Measurements from ENCODE around the gene LBHD2. TPM values are rescaled to one million over a fixed set of nuclear protein-coding genes. Genes with fewer than 3 reads are reported as not detected.

LBHD2 gene
- total and polyA plus RNA-seq, 2 experiments from 2014 or later, result not detected

GRCh38 chr14:103074729-103075367 is 9.2 kb upstream of the LBHD2 start:
- Histone ChIP-seq H3K79me2 (replicated peaks; ENCODE audit: insufficient read depth) (no peaks in the 10 kb centered on the region), H3K27me3 (ENCODE audit: insufficient read depth) (0 out of 2 replicates have a peak, but pooled peaks cover 5% of the 10 kb centered on the region), H3K4me1 (ENCODE audit: insufficient read depth) (no peaks in the 10 kb centered on the region; the same call in 1 of the 2 replicates), H3K4me3 (peak overlapping the region; percentile 84), H3K27ac (ENCODE audit: low read depth) (no peak overlapping the region), H3K9me2 (ENCODE audit: insufficient read depth) (no peaks in the 10 kb centered on the region), H3K4me2 (peak overlapping the region; percentile 89), H3F3A (replicated peaks; ENCODE audit: low read depth) (no peaks in the 10 kb centered on the region), H2AFZ (peak overlapping the region; percentile 95; the same call in 1 of the 2 replicates), H3K36me3 (ENCODE audit: insufficient read depth) (no peaks in the 10 kb centered on the region), H4K20me1 (replicated peaks; ENCODE audit: insufficient read depth) (no peaks in the 10 kb centered on the region)
- ATAC-seq (peak; percentile 16), DNase-seq (ENCODE audit: low spot score) (peak; percentile 57)
- peaks cover 5% of the 10 kb centered on the region for H3K27me3 Mint-ChIP-seq (ENCODE audit: insufficient read depth, low read depth, poor library complexity)
- TF ChIP-seq ZNF462 (CRISPR knock-in tag; IDR thresholded peaks at IDR 0.05) (no peak), STAT1 (IDR thresholded peaks at IDR 0.05; ENCODE audit: unreplicated experiment) (no peak), JUNB (IDR thresholded peaks at IDR 0.05; ENCODE audit: unreplicated experiment) (no peak), ZNF331 (CRISPR knock-in tag; IDR thresholded peaks at IDR 0.05; ENCODE audit: low read depth) (no peak), NANOG (IDR thresholded peaks at IDR 0.05; ENCODE audit: borderline replicate concordance) (no peak), POLR2AphosphoS5 (IDR thresholded peaks at IDR 0.05; ENCODE audit: low read depth) (no peak), ZNF114 (CRISPR knock-in tag; IDR thresholded peaks at IDR 0.05) (no peak), EZH2 (IDR thresholded peaks at IDR 0.05; ENCODE audit: low read depth, unreplicated experiment) (no peak), EZH2phosphoT487 (IDR thresholded peaks at IDR 0.05; ENCODE audit: unreplicated experiment) (no peak), CREB1 (CRISPR knock-in tag; IDR thresholded peaks at IDR 0.05; ENCODE audit: low read depth) (no peak), REST (IDR thresholded peaks at IDR 0.05; ENCODE audit: unreplicated experiment) (no peak), CTCF (conservative IDR thresholded peaks at IDR 0.05; ENCODE audit: low read depth in 2 of 2) (no peak)
- TF ChIP-seq, protein P1, sequence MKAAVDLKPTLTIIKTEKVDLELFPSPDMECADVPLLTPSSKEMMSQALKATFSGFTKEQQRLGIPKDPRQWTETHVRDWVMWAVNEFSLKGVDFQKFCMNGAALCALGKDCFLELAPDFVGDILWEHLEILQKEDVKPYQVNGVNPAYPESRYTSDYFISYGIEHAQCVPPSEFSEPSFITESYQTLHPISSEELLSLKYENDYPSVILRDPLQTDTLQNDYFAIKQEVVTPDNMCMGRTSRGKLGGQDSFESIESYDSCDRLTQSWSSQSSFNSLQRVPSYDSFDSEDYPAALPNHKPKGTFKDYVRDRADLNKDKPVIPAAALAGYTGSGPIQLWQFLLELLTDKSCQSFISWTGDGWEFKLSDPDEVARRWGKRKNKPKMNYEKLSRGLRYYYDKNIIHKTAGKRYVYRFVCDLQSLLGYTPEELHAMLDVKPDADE (IDR thresholded peaks at IDR 0.05), result no peak
- no peak overlapping the region for H3K27ac Mint-ChIP-seq
- no peaks in the 10 kb centered on the region for H3K36me3 Mint-ChIP-seq (ENCODE audit: low read depth)
- H3K9me3 Mint-ChIP-seq, result no peaks in the 10 kb centered on the region
- peak overlapping the region; percentile 61 for H3K4me3 Mint-ChIP-seq
- H3K4me1 Mint-ChIP-seq, result no peaks in the 10 kb centered on the region; the same call in 2 of the 3 replicates

Data from GM23338 (cell line).